Measurements from ENCODE around the gene SLMAP.

DNA sequence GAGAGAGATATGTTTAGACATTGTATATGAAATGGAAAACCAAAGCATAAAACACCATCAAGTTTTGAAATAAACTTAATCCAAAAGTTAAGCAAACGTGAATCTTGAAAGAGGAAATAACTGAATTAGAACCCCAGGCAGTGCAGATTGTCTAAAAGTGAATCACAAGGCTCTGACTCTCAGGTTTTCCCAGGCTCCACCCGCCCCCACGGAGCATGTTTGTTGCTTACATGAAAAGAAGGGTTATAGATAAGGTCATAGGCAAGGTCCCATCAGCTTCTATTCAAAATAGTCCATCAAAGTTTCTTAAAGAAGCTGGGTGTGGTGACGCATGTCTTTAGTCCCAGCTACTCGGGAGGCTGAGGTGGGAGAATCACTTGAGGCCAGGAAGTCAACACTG, 29.0 kb upstream of the SLMAP start:
- TF ChIP-seq POLR2A (IDR thresholded peaks at IDR 0.05) = no peak
- TF ChIP-seq POLR2AphosphoS5 (IDR thresholded peaks at IDR 0.05) = no peak
- TF ChIP-seq CTCF (IDR thresholded peaks at IDR 0.05) = no peak

Measured in upper lobe of left lung (tissue), 4 donors.